Gastrocnemius medialis (tissue), 4 donors: ENCODE measurements around the gene LRIG1. TPM values are rescaled to one million over a fixed set of nuclear protein-coding genes. Genes with fewer than 3 reads are reported as not detected.

Experiments
- ATAC-seq, 2 donors: fragments of 150-250 bp; one replicate each; pipeline ENCODE4 v1.9.1; 2016
- DNase-seq, 2 donors: peaks; one replicate each; pipeline ENCODE4 v3.0.0-alpha.2; 2019
- H3K27ac ChIP-seq, 4 donors: fragments of 200-600 bp; sonication (generic); 1 replicate in 1 of 4; 2 replicates in 3 of 4; pipeline ENCODE4 v1.5.1; 2016 to 2018; ENCODE audit warnings: mild to moderate bottlenecking in 2 of 4, moderate library complexity in 1 of 4
- H3K27me3 ChIP-seq, 3 donors: fragments of 200-600 bp; sonication (generic) in 2 of 3; 1 replicate in 1 of 3; 2 replicates in 2 of 3; pipeline versions ENCODE4 v1.5.1 to v1.6.0; 2016 to 2019; ENCODE audit warnings: mild to moderate bottlenecking in 1 of 3, moderate library complexity in 1 of 3
- H3K36me3 ChIP-seq, 2 donors: fragments of 200-600 bp; sonication (generic) in 1 of 2; one replicate each; pipeline ENCODE4 v1.5.1; 2017 to 2018
- H3K4me1 ChIP-seq, 2 donors: fragments of 200-600 bp; sonication (generic) in 1 of 2; one replicate each; pipeline ENCODE4 v1.5.1; 2016 to 2017; ENCODE audit warnings: mild to moderate bottlenecking in 2 of 2
- H3K4me3 ChIP-seq, 4 donors: fragments of 200-600 bp; sonication (generic) in 3 of 4; 1 replicate in 1 of 4; 2 replicates in 3 of 4; pipeline ENCODE4 v1.5.1; 2016 to 2019; ENCODE audit warnings: mild to moderate bottlenecking in 2 of 4
- H3K9me3 ChIP-seq, 3 donors: fragments of 200-600 bp; sonication (generic) in 2 of 3; 1 replicate in 1 of 3; 2 replicates in 2 of 3; pipeline ENCODE4 v1.5.1; 2016 to 2019
- CTCF ChIP-seq, 5 experiments: fragments of 450-650 bp in 3 of 5; fragments of 200-600 bp in 2 of 5; sonication (generic) in 2 of 5; IDR thresholded peaks in 4 of 5; conservative IDR thresholded peaks in 1 of 5; 1 replicate in 4 of 5; 2 replicates in 1 of 5; pipeline ENCODE4 v1.5.1; 2016 to 2019; ENCODE audit warnings: antibody characterized with exemption in 5 of 5, mild to moderate bottlenecking in 3 of 5, moderate library complexity in 3 of 5
- POLR2A ChIP-seq, 2 donors: fragments of 450-650 bp; IDR thresholded peaks; one replicate each; pipeline ENCODE4 v1.6.1; 2017; ENCODE audit warnings: antibody characterized with exemption in 2 of 2, mild to moderate bottlenecking in 2 of 2, moderate library complexity in 2 of 2
- in situ Hi-C, 4 donors: fragments of 200-750 bp; cut with MboI; loops; one replicate each; pipeline versions ENCODE4 v1.15.0 to v1.8.0; 2017; ENCODE audit warnings: low sequenced_read_pairs in 4 of 4
- intact Hi-C: fragments of 100-400 bp; cut with DNase I; formaldehyde crosslinking; loops from one replicate; pipeline ENCODE4 v1.15.1; 2023; ENCODE audit warnings: low total_unique reads
- total RNA-seq, 4 donors: library from RNA; depleted of rRNA; stranded (reverse); fragments of >200 nt; gene quantifications; one replicate each; pipeline versions ENCODE4 v1.1.0 to v1.2.3, GENCODE V29; 2016

LRIG1 gene
- total RNA-seq, 4 donors from 2014 or later: 45.3 to 103 (median 58.6) TPM

GRCh38 chr3:66496301-66496700 is 4.5 kb downstream of the LRIG1 start:
- peak overlapping the region; percentile 35 to 98 (median 94) for H3K27ac ChIP-seq
- H3K36me3 ChIP-seq: no peaks in the 10 kb centered on the region
- in situ Hi-C loops: loop anchor here in 2 of 4 donors (5.0 to 10.0 kb wide), 2 partner anchors 62 to 69 kb away; no protein-coding TSS in a partner anchor
- ATAC-seq: no peak
- no peaks in the 10 kb centered on the region for H3K27me3 ChIP-seq
- intact Hi-C loops: no loop called here
- no peaks in the 10 kb centered on the region for H3K9me3 ChIP-seq
- H3K4me1 ChIP-seq: peaks cover 77 to 79% of the 10 kb centered on the region in 2 donors
- no peak overlapping the region for H3K4me3 ChIP-seq
- TF ChIP-seq CTCF (IDR thresholded peaks at IDR 0.05 in 4 of 5, conservative IDR thresholded peaks at IDR 0.05 in 1 of 5) (no peak), POLR2A (IDR thresholded peaks at IDR 0.05) (no peak)
- no peak for DNase-seq

GRCh38 chr3:66495668-66496045 is 5.2 kb downstream of the LRIG1 start:
- ATAC-seq (no peak), DNase-seq (no peak)
- peaks cover 82 to 86% of the 10 kb centered on the region in 2 donors for H3K4me1 ChIP-seq
- in situ Hi-C loops (loop anchor here in 2 of 4 donors (5.0 to 10.0 kb wide), 2 partner anchors 61 to 68 kb away; no protein-coding TSS in a partner anchor), intact Hi-C loops (no loop called here)
- H3K27me3 ChIP-seq: no peaks in the 10 kb centered on the region
- H3K36me3 ChIP-seq: no peaks in the 10 kb centered on the region
- H3K27ac ChIP-seq: peak overlapping the region; percentile 35 to 98 (median 94)
- no peak overlapping the region for H3K4me3 ChIP-seq
- TF ChIP-seq CTCF (IDR thresholded peaks at IDR 0.05 in 4 of 5, conservative IDR thresholded peaks at IDR 0.05 in 1 of 5) (no peak), POLR2A (IDR thresholded peaks at IDR 0.05) (no peak)
- H3K9me3 ChIP-seq: no peaks in the 10 kb centered on the region

GRCh38 chr3:66494959-66495667 is 5.7 kb downstream of the LRIG1 start:
- no peaks in the 10 kb centered on the region for H3K27me3 ChIP-seq
- H3K27ac ChIP-seq: peak overlapping the region; percentile 35 to 98 (median 94)
- in situ Hi-C loops (loop anchor here in 2 of 4 donors (5.0 to 10.0 kb wide), 2 partner anchors 60 to 68 kb away; no protein-coding TSS in a partner anchor), intact Hi-C loops (no loop called here)
- DNase-seq (no peak), ATAC-seq (no peak)
- peaks cover 88 to 91% of the 10 kb centered on the region in 2 donors for H3K4me1 ChIP-seq
- H3K36me3 ChIP-seq: no peaks in the 10 kb centered on the region
- TF ChIP-seq POLR2A (IDR thresholded peaks at IDR 0.05): no peak
- no peak for TF ChIP-seq CTCF (IDR thresholded peaks at IDR 0.05 in 4 of 5, conservative IDR thresholded peaks at IDR 0.05 in 1 of 5)
- H3K9me3 ChIP-seq: no peaks in the 10 kb centered on the region
- no peak overlapping the region for H3K4me3 ChIP-seq

GRCh38 chr3:66493458-66494099 is 7.2 kb downstream of the LRIG1 start:
- intact Hi-C loops (no loop called here), in situ Hi-C loops (loop anchor here in 1 of 4 donors (10.0 kb wide), 1 partner anchor 59 kb away; no protein-coding TSS in a partner anchor)
- no peaks in the 10 kb centered on the region for H3K9me3 ChIP-seq
- ATAC-seq (no peak), DNase-seq (no peak)
- peaks cover 96% of the 10 kb centered on the region in 2 donors for H3K4me1 ChIP-seq
- H3K27ac ChIP-seq: peak overlapping the region; percentile 22 to 56 (median 28)
- TF ChIP-seq POLR2A (IDR thresholded peaks at IDR 0.05): no peak
- no peak overlapping the region for H3K4me3 ChIP-seq
- H3K36me3 ChIP-seq: no peaks in the 10 kb centered on the region
- H3K27me3 ChIP-seq: no peaks in the 10 kb centered on the region

GRCh38 chr3:66492672-66493071 is 8.2 kb downstream of the LRIG1 start:
- H3K9me3 ChIP-seq: no peaks in the 10 kb centered on the region
- no peak overlapping the region for H3K4me3 ChIP-seq
- peaks cover 95% of the 10 kb centered on the region in 2 donors for H3K4me1 ChIP-seq
- in situ Hi-C loops: loop anchor here in 1 of 4 donors (10.0 kb wide), 1 partner anchor 58 kb away; no protein-coding TSS in a partner anchor
- DNase-seq (no peak), ATAC-seq (no peak)
- no peaks in the 10 kb centered on the region for H3K36me3 ChIP-seq
- peak overlapping the region in 3 of 4 donors; percentile 22 to 56 (median 29) for H3K27ac ChIP-seq
- intact Hi-C loops: no loop called here
- TF ChIP-seq CTCF (IDR thresholded peaks at IDR 0.05 in 4 of 5, conservative IDR thresholded peaks at IDR 0.05 in 1 of 5): no peak
- TF ChIP-seq POLR2A (IDR thresholded peaks at IDR 0.05): no peak
- H3K27me3 ChIP-seq: no peaks in the 10 kb centered on the region
